Measurements from ENCODE around the gene SF3A1. TPM values are rescaled to one million over a fixed set of nuclear protein-coding genes. Genes with fewer than 3 reads are reported as not detected.

The SF3A1 gene
- total and polyA plus RNA-seq, 9 of the 15 experiments (the other 6 are each of a cell fraction or from before 2014, with no cell fraction given), result 6.7 to 228 (median 13.0) TPM

- TF ChIP-seq, protein P1, sequence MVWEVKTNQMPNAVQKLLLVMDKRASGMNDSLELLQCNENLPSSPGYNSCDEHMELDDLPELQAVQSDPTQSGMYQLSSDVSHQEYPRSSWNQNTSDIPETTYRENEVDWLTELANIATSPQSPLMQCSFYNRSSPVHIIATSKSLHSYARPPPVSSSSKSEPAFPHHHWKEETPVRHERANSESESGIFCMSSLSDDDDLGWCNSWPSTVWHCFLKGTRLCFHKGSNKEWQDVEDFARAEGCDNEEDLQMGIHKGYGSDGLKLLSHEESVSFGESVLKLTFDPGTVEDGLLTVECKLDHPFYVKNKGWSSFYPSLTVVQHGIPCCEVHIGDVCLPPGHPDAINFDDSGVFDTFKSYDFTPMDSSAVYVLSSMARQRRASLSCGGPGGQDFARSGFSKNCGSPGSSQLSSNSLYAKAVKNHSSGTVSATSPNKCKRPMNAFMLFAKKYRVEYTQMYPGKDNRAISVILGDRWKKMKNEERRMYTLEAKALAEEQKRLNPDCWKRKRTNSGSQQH (CRISPR knock-in tag; IDR thresholded peaks at IDR 0.05), result no peak
- TF ChIP-seq, protein P2, sequence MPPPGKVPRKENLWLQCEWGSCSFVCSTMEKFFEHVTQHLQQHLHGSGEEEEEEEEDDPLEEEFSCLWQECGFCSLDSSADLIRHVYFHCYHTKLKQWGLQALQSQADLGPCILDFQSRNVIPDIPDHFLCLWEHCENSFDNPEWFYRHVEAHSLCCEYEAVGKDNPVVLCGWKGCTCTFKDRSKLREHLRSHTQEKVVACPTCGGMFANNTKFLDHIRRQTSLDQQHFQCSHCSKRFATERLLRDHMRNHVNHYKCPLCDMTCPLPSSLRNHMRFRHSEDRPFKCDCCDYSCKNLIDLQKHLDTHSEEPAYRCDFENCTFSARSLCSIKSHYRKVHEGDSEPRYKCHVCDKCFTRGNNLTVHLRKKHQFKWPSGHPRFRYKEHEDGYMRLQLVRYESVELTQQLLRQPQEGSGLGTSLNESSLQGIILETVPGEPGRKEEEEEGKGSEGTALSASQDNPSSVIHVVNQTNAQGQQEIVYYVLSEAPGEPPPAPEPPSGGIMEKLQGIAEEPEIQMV (tag; conservative IDR thresholded peaks at IDR 0.05; ENCODE audit: low read depth), result no peak
- TF ChIP-seq, protein P3, sequence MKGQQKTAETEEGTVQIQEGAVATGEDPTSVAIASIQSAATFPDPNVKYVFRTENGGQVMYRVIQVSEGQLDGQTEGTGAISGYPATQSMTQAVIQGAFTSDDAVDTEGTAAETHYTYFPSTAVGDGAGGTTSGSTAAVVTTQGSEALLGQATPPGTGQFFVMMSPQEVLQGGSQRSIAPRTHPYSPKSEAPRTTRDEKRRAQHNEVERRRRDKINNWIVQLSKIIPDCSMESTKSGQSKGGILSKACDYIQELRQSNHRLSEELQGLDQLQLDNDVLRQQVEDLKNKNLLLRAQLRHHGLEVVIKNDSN (CRISPR knock-in tag; IDR thresholded peaks at IDR 0.05), result peak; percentile 72
- TF ChIP-seq MNT (conservative IDR thresholded peaks at IDR 0.05) (peak; percentile 48 to 66; a peak in 1 of 4 replicates), PRDM10 (IDR thresholded peaks at IDR 0.05; ENCODE audit: partially characterized antibody) (no peak), ZNF518B (CRISPR knock-in tag; IDR thresholded peaks at IDR 0.05) (no peak), RBM15 (IDR thresholded peaks at IDR 0.05; ENCODE audit: insufficient read depth, low read length) (no peak)
These were observed 69.7 kb downstream of the SF3A1 start (continued) for GRCh38 chr22:30286813-30287647.

Data from K562 (cell line).